GM10266 (cell line): ENCODE data around the gene PLRG1.

Source experiments
- DNase-seq: peaks from one replicate; pipeline ENCODE4 v3.0.0; 2012; ENCODE audit errors: extremely low spot score
- TF ChIP-seq, protein P1 (sequence below): IDR thresholded peaks from 2 replicates; pipeline ENCODE4 v1.5.1; 2012; ENCODE audit warnings: mild to moderate bottlenecking, low read depth; ENCODE audit not compliant: control insufficient read depth, insufficient read depth; ENCODE audit errors: missing control alignments

PLRG1 gene

DNA sequence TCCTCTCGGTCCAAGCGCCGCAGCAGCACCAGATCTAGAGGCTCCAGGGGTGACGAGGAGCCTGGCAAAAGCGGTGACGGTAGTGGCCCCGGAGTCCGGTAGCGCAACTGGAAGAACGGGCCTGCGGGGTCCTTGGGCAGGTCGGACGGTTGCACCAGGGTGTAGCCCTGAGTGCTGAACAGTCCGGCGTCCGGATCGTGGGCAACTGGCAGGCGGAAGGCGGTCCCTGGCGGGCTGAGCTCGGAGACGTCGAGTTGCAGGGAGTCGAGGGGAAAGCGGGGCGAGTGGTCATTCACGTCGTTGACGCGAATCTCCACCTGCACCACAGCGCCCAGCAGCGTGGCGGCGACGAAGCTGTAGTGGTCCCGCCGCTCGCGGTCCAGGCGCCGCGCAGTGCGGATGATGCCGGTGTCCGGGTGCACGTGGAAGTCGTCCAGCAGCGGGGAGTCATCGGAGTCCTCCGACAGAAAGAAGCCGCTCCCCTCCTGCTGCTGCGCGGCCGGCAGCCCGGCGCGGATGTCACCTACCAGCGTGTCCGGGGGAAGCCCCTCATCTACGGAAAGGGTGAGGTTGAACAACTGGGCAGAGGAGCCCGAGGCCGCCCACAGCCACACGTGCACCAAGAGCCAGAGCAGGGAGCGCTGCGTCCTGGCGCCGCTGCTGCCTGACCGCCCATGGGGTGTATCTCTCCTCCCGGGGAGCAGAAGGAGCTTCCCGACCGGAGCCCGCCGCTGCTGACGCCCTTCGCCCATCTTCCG lies 59.4 kb downstream of the PLRG1 start:
- TF ChIP-seq, protein P1, sequence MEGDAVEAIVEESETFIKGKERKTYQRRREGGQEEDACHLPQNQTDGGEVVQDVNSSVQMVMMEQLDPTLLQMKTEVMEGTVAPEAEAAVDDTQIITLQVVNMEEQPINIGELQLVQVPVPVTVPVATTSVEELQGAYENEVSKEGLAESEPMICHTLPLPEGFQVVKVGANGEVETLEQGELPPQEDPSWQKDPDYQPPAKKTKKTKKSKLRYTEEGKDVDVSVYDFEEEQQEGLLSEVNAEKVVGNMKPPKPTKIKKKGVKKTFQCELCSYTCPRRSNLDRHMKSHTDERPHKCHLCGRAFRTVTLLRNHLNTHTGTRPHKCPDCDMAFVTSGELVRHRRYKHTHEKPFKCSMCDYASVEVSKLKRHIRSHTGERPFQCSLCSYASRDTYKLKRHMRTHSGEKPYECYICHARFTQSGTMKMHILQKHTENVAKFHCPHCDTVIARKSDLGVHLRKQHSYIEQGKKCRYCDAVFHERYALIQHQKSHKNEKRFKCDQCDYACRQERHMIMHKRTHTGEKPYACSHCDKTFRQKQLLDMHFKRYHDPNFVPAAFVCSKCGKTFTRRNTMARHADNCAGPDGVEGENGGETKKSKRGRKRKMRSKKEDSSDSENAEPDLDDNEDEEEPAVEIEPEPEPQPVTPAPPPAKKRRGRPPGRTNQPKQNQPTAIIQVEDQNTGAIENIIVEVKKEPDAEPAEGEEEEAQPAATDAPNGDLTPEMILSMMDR, result no peak
- DNase-seq, result peak; percentile 45

DNA sequence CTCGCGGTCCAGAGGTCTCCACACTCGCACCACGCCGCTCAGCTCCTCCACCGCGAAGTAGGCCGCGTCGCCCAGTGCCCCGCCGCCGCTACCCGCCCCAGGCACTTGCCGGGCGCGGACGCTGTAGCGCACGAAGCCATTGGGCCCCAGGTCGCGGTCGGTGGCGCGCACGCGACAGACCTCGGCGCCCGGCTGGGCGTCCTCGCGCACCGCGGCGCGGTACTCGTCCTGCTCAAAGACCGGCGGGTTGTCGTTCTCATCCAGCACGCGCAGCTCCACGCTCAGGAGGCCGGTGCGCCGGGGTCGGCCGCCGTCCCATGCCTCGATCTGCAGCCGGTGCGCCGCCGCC lies 60.0 kb downstream of the PLRG1 start:
- DNase-seq, result no peak
- TF ChIP-seq, protein P1, result no peak

DNA sequence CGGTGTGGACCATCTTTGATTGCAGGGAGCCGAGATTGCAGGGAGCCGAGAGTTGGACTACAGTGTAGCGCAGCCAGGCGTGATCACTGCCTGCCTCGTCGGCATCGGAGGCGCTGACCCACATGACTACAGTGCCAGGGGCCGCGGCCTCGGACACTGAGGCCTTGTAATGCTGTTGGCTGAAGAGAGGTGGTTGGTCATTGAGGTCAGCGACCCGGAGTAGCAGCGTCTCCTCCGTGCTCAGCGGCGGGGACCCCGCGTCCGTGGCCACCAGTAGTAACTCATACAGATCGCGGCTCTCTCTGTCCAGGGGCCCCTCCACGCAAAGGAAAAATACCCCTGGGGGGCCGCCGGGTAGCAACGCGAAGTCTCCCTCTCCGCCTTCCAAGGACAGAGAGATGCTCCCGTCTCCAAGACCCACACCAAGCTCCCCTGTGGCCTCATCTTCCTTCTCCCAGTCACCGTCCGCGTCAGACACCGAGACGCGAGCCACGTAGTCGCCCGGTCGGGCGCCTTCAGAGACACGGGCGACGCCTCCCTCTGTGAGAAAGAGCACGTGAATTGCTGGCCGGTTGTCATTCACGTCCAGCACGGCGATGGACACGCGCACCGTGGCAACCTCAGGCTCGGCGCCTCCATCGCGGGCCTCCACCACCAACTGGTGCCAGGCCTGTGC lies 60.5 kb downstream of the PLRG1 start:
- peak; percentile 23 for DNase-seq
- TF ChIP-seq, protein P1, result no peak

DNA sequence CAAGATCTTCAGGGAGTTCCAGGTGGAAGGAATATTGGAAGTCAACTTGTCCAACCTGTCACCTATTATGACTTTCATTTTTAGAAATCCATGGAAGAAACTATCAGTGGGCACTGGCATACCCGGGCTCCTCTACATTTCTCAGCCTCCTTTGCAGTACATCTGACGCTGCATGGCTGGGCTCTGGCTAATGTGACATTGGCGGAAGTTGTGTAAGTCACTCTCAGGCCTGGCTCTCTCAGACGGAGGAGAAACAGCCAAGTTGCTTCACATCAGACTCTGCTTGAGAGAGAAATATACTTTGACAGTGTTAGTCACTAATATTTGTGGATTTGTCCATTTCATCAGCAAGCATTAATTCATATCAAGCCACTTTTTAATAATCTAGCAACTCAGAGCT lies 63.1 kb downstream of the PLRG1 start:
- no peak for DNase-seq

DNA sequence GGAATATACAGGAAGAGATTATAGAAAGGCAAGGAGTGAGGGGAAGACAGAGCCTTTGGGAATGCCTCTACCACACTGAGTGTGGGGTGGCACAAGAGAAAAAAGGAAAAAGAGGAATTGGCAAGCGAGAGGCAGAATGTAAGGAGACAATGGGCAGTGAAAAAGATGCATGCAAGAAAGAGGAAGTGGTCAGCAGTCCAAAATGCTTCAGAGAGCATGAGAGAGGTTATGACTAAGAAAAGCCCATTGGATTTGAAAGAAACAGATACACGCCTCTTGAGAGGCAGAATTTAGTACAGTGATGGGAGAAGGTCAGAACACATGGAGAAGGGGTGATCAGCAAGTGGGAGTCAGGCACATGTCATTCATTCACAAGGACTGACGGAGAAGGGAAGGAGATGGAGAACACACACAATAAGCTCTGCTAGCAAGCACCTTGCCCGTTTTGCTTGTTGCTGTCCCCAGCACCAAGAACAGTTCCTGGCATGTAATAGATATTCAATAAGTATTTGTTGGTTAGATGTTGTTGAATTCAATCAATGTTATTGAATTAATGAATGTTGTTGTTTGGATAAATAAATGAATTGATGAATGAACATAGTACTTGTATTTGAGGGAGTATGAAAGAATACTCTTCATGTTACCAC lies 65.0 kb downstream of the PLRG1 start:
- TF ChIP-seq, protein P1, result no peak
- DNase-seq, result peak; percentile 21

More for the DNA sequence above, 63.1 kb downstream of the PLRG1 start:
- TF ChIP-seq, protein P1, result no peak
